Subcutaneous adipose tissue (tissue), 4 donors: ENCODE measurements around the gene MCTS1. TPM values are rescaled to one million over a fixed set of nuclear protein-coding genes. Genes with fewer than 3 reads are reported as not detected.

ENCODE experiments used
- total RNA-seq, 4 donors: library from RNA; depleted of rRNA; stranded (reverse); fragments of >200 nt; gene quantifications; one replicate each; pipeline ENCODE4 v1.1.0, GENCODE V29; 2016
- TF ChIP-seq, protein P1 (sequence below): fragments of 450-650 bp; IDR thresholded peaks from one replicate; pipeline ENCODE4 v1.5.1; 2016; ENCODE audit warnings: low read depth, mild to moderate bottlenecking, control low read depth, antibody characterized with exemption, moderate library complexity

Gene MCTS1
- total RNA-seq, 4 donors from 2014 or later: 14.9 to 51.5 (median 25.1) TPM

DNA sequence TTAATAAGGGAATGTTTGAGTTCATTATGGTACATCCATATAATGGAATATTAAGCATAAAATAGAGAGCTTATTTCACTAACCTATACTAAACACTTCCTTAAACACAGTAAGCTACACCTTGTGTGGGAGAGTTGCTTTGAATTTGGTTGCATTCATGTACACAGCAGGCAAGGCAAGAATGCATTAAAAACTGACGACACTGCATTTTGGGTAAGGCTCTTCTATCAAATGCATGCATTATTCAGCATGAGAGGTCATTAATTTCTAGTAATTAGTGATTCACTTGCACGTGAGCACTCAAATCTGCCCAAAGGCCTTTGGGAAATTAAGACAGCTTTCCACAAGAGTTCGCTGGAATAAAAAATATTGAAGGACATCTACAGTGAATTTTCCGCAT, 34.7 kb downstream of the MCTS1 start:
- TF ChIP-seq, protein P1, sequence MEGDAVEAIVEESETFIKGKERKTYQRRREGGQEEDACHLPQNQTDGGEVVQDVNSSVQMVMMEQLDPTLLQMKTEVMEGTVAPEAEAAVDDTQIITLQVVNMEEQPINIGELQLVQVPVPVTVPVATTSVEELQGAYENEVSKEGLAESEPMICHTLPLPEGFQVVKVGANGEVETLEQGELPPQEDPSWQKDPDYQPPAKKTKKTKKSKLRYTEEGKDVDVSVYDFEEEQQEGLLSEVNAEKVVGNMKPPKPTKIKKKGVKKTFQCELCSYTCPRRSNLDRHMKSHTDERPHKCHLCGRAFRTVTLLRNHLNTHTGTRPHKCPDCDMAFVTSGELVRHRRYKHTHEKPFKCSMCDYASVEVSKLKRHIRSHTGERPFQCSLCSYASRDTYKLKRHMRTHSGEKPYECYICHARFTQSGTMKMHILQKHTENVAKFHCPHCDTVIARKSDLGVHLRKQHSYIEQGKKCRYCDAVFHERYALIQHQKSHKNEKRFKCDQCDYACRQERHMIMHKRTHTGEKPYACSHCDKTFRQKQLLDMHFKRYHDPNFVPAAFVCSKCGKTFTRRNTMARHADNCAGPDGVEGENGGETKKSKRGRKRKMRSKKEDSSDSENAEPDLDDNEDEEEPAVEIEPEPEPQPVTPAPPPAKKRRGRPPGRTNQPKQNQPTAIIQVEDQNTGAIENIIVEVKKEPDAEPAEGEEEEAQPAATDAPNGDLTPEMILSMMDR: no peak

DNA sequence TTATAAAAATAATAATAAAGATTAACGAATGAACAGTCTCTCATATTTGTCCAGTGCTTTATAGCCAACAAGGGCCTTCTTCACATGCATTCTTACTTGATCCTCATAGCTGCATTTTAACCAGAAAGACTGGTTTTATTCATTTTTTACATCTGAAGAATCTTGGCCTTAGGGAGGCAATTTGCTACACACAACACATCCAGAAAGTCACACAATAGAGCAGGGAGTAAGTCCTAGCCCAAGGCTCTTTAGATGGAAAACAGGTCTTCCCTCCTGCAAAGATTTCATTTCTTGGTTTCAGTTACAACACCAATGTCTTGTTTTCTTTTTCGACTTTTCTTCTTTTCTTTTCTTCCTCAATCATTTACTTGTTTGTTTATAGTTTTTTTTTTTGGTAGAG, 39.0 kb downstream of the MCTS1 start:
- TF ChIP-seq, protein P1: no peak

DNA sequence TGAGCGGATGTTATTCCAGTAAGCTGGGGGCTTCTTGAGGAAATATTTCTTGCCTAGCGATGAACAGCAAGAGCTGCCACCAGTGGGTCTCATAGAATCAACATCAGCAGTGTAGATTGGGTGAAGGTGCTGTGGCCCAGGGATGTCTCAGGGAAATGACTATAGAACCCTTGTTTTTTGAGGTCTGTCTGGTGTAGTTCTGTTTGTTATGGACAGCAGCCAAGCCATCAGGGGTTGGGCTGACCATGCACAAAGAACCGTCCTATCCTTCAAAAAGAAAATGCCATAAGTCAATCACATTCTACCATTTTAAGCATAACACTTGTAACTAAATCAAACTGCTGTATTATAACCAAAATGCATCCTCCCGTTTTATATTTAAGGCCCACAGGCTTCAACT, 43.2 kb downstream of the MCTS1 start:
- TF ChIP-seq, protein P1: no peak

DNA sequence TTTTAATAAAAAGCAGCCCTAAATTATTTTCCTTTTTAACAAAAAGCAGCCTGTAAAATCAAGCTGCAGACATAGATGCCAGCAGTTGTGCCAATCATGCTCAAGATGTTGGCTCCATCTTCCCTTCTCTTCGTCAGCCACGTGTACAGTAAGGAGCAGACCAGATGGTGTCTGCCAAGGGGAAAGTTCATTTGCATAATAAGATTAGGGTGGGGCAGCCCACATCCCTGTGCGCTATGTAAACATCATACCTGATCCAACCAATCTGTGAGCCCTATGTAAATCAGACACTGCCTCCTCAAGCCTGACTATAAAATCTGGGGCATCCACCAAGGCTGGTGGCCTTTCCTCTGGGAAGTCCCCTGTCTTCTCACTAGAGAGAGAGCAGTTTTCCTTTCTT, 49.1 kb downstream of the MCTS1 start:
- TF ChIP-seq, protein P1: no peak

DNA sequence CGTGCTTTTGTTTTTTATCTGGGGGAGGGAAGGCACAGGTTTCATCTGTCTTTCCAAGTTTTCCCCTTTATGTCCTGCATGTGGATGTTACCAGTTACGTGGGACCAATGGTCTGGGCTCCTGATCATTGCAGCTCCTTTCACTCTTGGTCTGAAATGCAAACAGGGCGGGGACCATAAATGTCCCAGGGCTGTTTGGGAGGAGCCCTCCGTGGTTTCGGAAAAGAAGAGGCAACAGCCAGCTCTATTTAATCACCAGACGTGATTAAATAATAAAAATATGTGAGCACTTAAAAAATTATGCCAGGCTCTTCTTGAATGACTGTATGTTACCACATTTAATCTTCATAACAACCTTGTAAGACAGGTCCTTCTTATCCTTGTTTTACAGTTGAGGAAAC, 56.7 kb downstream of the MCTS1 start:
- TF ChIP-seq, protein P1: no peak

Other genes starting within 250 kb of the MCTS1 start
- gene ATP1B4, start 242.0 kb upstream of the MCTS1 start, total RNA-seq: not detected
- 100 to 1,000 TPM in 3 of 4 donors, 10 to 100 TPM in 1; 67.3 to 224 (median 130) TPM for gene LAMP2, start 134.8 kb upstream of the MCTS1 start, total RNA-seq
- gene CUL4B, start 43.1 kb upstream of the MCTS1 start, total RNA-seq: 10 to 100 TPM; 51.5 to 72.6 (median 53.7) TPM
- 10 to 100 TPM; 14.9 to 56.7 (median 35.3) TPM for gene C1GALT1C1, start 26.0 kb downstream of the MCTS1 start, total RNA-seq